ENCODE data around the gene C2orf74.
A peak's percentile ranks its signal among the peaks of the same experiment; 100 is the strongest.

C2orf74 gene

GRCh38 chr2:61175036-61175435, 13.0 kb downstream of the C2orf74 start:
- no peak overlapping the region for H3K27ac ChIP-seq
- TF ChIP-seq, protein P1, sequence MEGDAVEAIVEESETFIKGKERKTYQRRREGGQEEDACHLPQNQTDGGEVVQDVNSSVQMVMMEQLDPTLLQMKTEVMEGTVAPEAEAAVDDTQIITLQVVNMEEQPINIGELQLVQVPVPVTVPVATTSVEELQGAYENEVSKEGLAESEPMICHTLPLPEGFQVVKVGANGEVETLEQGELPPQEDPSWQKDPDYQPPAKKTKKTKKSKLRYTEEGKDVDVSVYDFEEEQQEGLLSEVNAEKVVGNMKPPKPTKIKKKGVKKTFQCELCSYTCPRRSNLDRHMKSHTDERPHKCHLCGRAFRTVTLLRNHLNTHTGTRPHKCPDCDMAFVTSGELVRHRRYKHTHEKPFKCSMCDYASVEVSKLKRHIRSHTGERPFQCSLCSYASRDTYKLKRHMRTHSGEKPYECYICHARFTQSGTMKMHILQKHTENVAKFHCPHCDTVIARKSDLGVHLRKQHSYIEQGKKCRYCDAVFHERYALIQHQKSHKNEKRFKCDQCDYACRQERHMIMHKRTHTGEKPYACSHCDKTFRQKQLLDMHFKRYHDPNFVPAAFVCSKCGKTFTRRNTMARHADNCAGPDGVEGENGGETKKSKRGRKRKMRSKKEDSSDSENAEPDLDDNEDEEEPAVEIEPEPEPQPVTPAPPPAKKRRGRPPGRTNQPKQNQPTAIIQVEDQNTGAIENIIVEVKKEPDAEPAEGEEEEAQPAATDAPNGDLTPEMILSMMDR (conservative IDR thresholded peaks at IDR 0.05): no peak

- peak overlapping the region; percentile 90 for H3K27ac ChIP-seq
- TF ChIP-seq, protein P1 (conservative IDR thresholded peaks at IDR 0.05): peak; percentile 17; the same call in 1 of the 2 replicates
Observed at GRCh38 chr2:61176755-61177726, 15.1 kb downstream of the C2orf74 start.

DNA sequence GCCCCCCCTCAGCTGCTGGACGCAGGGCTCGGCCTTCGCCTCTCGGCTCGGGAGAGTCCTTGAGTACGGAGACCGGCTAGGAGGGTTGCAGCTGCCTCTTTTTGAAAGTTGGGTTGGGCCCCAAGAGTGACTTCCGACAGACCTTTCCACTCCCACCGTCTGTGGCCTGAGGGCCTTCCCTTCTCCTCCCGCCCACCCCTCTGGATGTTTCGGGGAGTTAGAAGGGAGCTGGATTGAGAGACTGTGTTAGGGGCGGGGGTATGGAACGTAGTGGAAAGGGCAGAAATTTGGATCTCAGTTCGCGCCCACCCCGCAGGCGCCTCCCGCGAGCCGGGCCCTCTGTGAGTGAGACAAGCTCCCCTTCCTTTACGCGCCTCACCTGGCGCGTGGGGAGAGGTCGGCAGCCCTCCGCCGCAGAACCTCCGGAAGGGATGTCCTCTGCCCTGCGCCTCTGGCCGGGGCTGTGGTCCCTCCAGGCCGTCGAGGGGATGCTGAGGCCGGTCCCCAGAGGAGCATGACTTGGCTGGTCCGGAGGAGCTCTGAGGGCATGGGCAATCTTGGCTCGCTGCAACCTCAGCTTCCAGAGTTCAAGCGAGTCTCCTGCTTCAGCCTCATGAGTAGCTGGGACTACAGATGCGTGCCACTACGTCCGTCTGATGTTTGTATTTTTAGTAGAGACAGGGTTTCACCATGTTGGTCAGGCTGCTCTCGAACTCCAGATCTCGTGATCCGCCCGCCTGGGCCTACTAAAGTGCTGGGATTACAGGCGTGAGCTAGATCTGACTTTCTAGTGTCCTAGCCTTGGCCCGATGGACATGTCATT, 15.9 kb downstream of the C2orf74 start:
- peak overlapping the region; percentile 90 for H3K27ac ChIP-seq
- TF ChIP-seq, protein P1 (conservative IDR thresholded peaks at IDR 0.05): no peak

GRCh38 chr2:61178603-61179545, 16.9 kb downstream of the C2orf74 start:
- no peak overlapping the region; the same call in 1 of the 2 replicates for H3K27ac ChIP-seq
- TF ChIP-seq, protein P1 (conservative IDR thresholded peaks at IDR 0.05): no peak

- TF ChIP-seq, protein P1 (conservative IDR thresholded peaks at IDR 0.05): no peak
- no peak overlapping the region for H3K27ac ChIP-seq
Observed at GRCh38 chr2:61179701-61180639, 18.0 kb downstream of the C2orf74 start.

DNA sequence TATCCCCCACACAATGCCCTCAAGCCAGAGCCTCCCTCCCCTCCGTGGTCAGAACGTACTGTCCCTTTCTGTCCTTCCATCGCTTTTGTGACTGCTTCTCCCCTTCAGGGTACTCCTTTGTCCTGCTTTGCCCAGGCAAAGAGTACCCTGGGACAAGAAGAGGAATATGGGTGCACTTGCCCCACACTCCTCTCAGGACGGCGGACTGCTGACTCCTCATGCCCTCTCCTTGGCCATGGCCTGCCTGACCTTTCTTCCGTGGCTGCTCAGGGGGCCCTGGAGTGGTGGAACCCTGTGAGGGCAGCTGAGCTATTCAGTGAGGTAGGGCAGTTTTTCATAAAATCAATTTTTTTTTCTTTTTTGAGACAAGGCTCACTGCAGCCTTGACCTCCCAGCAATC, 18.7 kb downstream of the C2orf74 start:
- TF ChIP-seq, protein P1 (conservative IDR thresholded peaks at IDR 0.05): no peak
- no peak overlapping the region for H3K27ac ChIP-seq
